Measurements from ENCODE around the gene PTCH2. TPM values are rescaled to one million over a fixed set of nuclear protein-coding genes. Genes with fewer than 3 reads are reported as not detected.
"Not testable (repeated sequence)": the region's sequence is repeated elsewhere in the genome, so short reads cannot be mapped to it uniquely, and the experiment has no call there.

Gene PTCH2
- total RNA-seq, 1 donor from 2014 or later, result 1.4 TPM

DNA sequence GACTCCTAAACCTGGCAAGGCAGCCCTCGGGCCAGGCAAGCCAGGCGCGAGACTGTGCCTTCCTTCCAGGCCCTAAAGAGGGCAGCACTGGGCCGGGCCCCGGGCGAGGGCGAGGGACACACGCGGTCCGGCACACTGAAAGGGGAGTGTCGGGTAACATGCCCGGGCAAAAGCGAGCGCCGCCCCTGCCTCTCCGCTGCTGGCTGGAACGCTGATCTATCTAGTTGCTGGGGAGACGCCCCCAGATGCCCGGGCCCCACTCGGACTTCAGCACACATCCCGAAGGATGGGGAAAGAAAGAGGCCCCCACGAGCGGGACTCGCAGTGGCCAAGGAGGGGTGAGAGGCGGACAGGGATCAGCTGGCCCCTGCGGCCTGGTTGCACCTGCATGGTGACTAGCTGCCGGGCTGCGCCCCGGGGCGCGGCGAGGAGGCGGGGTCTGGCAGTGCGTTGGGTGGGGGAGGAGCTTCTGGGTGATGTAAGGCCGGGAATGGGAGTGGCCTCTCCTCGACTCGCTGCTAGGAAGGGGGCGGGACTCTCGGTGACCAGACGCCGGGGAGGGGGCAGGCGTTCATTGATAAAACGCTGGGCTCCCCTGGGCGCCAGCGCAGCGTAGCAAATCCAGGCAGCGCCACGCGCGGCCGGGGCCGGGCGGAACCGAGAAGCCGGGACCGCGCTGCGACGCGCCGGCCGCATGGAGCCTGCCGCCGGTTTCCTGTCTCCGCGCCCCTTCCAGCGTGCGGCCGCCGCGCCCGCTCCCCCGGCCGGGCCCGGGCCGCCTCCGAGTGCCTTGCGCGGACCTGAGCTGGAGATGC lies 43.1 kb downstream of the PTCH2 start, which contains the start of gene PLK3:
Gene PLK3 (plus strand): TSS at position 608 of the 815 bp plus-strand sequence. CDS start 87 bp downstream, at position 695.
- Mint-ChIP-seq H3K4me1 (ENCODE audit: unreplicated experiment) (peaks cover 26% of the 10 kb centered on the region), H3K4me3 (ENCODE audit: unreplicated experiment) (peak within 1 kb of the TSS; percentile 96), H3K27ac (ENCODE audit: unreplicated experiment) (peak within 1 kb of the TSS; percentile 98), H3K36me3 (ENCODE audit: unreplicated experiment) (peaks cover 19% of the 10 kb centered on the region), H3K27me3 (ENCODE audit: unreplicated experiment) (no peaks in the 10 kb centered on the region), H3K9me3 (ENCODE audit: unreplicated experiment) (no peaks in the 10 kb centered on the region)
- DNase-seq (ENCODE audit: extremely low spot score, unreplicated experiment), result peak; percentile 99
- peak; percentile 94 for TF ChIP-seq CTCF (IDR thresholded peaks at IDR 0.05)

GRCh38 chr1:44798481-44799365 lies 44.3 kb downstream of the PTCH2 start:
- Mint-ChIP-seq H3K27ac (ENCODE audit: unreplicated experiment) (peak overlapping the region; percentile 98), H3K36me3 (ENCODE audit: unreplicated experiment) (peaks cover 16% of the 10 kb centered on the region), H3K4me1 (ENCODE audit: unreplicated experiment) (peaks cover 25% of the 10 kb centered on the region), H3K27me3 (ENCODE audit: unreplicated experiment) (no peaks in the 10 kb centered on the region), H3K9me3 (ENCODE audit: unreplicated experiment) (no peaks in the 10 kb centered on the region), H3K4me3 (ENCODE audit: unreplicated experiment) (no peak overlapping the region)
- no peak for TF ChIP-seq CTCF (IDR thresholded peaks at IDR 0.05)
- DNase-seq (ENCODE audit: extremely low spot score, unreplicated experiment), result no peak

GRCh38 chr1:44797886-44798285 lies 45.2 kb downstream of the PTCH2 start:
- Mint-ChIP-seq H3K36me3 (ENCODE audit: unreplicated experiment) (peaks cover 11% of the 10 kb centered on the region), H3K4me1 (ENCODE audit: unreplicated experiment) (peaks cover 23% of the 10 kb centered on the region)
- H3K4me3 Mint-ChIP-seq (ENCODE audit: unreplicated experiment); DNase-seq (ENCODE audit: extremely low spot score, unreplicated experiment); H3K27me3 Mint-ChIP-seq (ENCODE audit: unreplicated experiment); H3K27ac Mint-ChIP-seq (ENCODE audit: unreplicated experiment); H3K9me3 Mint-ChIP-seq (ENCODE audit: unreplicated experiment): not testable (repeated sequence)

- H3K27ac Mint-ChIP-seq (ENCODE audit: unreplicated experiment), result no peak overlapping the region
- H3K4me1 Mint-ChIP-seq (ENCODE audit: unreplicated experiment), result peaks cover 4% of the 10 kb centered on the region
- no peaks in the 10 kb centered on the region for H3K36me3 Mint-ChIP-seq (ENCODE audit: unreplicated experiment)
- no peak overlapping the region for H3K4me3 Mint-ChIP-seq (ENCODE audit: unreplicated experiment)
- DNase-seq (ENCODE audit: extremely low spot score, unreplicated experiment), result no peak
- TF ChIP-seq CTCF (IDR thresholded peaks at IDR 0.05), result no peak
- no peaks in the 10 kb centered on the region for H3K9me3 Mint-ChIP-seq (ENCODE audit: unreplicated experiment)
- H3K27me3 Mint-ChIP-seq (ENCODE audit: unreplicated experiment), result no peaks in the 10 kb centered on the region
These were observed 50.1 kb downstream of the PTCH2 start for GRCh38 chr1:44792736-44793502.
